Right atrium auricular region (tissue), 2 donors: ENCODE data around the gene BNIP3. TPM values are rescaled to one million over a fixed set of nuclear protein-coding genes. Genes with fewer than 3 reads are reported as not detected.
"Not testable (repeated sequence)": the region's sequence is repeated elsewhere in the genome, so short reads cannot be mapped to it uniquely, and the experiment has no call there.

ENCODE experiments used
- DNase-seq: peaks from one replicate; pipeline ENCODE4 v3.0.0-alpha.2; 2019; ENCODE audit warnings: low spot score
- H3K27ac ChIP-seq, 2 donors: fragments of 200-600 bp; sonication (generic); 1 replicate in 1 of 2; 2 replicates in 1 of 2; pipeline ENCODE4 v1.5.1; 2016 to 2019
- H3K27me3 ChIP-seq, 2 donors: fragments of 200-600 bp; sonication (generic); one replicate each; pipeline versions ENCODE4 v1.5.1 to v1.6.0; 2017 to 2019
- H3K36me3 ChIP-seq: fragments of 200-600 bp; sonication (generic); one replicate; pipeline ENCODE4 v1.5.1; 2016
- H3K4me1 ChIP-seq, 2 donors: fragments of 200-600 bp; sonication (generic); one replicate each; pipeline versions ENCODE4 v1.5.1 to v1.6.0; 2017 to 2019
- H3K4me3 ChIP-seq, 2 donors: fragments of 200-600 bp; sonication (generic); 1 replicate in 1 of 2; 2 replicates in 1 of 2; pipeline ENCODE4 v1.5.1; 2017 to 2019; ENCODE audit warnings: mild to moderate bottlenecking in 1 of 2, moderate library complexity in 1 of 2
- H3K9me3 ChIP-seq, 2 donors: fragments of 200-600 bp; sonication (generic); one replicate each; pipeline ENCODE4 v1.5.1; 2019
- CTCF ChIP-seq, 2 donors: fragments of 200-600 bp; sonication (generic); IDR thresholded peaks; one replicate each; pipeline ENCODE4 v1.5.1; 2019; ENCODE audit warnings: antibody characterized with exemption in 2 of 2
- total RNA-seq, 2 donors: library from RNA; depleted of rRNA; stranded (reverse); fragments of >200 nt; gene quantifications; one replicate each; pipeline ENCODE4 v1.1.0, GENCODE V29; 2016

BNIP3 gene
- total RNA-seq, 2 donors from 2014 or later = 187 to 189 TPM

DNA sequence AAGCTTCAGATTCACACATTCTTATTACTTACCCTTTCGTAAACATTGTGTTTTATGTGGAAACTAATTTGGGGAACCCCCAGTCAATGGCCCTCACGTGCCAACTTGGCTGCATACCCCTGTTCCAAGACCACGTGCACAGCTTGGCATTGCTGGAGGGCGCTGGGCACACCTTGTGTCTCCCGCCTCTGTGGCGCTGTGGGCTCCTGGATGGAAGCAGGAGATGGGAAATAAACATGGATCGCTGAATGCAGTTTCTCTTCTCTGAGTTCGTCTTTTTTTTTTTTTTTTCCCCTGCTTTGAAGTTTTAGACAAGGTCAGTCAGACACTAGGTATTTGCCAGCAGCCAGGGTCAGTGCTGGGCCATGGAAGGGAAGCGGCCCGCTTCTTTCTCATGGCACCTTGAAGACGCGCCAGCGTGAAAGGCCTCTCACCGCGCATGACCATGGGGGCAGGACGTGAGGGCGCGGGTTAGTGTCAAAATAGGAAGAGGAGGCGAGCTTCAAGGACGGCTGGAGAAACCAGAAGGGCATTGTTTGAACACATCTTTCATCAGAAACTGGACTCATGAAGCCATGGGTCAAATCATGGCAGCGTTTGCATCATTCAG is 27.3 kb downstream of the BNIP3 start:
- TF ChIP-seq CTCF (IDR thresholded peaks at IDR 0.05) = no peak
- H3K4me3 ChIP-seq = no peak overlapping the region
- no peak for DNase-seq
- no peaks in the 10 kb centered on the region for H3K9me3 ChIP-seq
- no peaks in the 10 kb centered on the region for H3K4me1 ChIP-seq
- H3K36me3 ChIP-seq = peaks cover 64% of the 10 kb centered on the region
- no peak overlapping the region for H3K27ac ChIP-seq
- H3K27me3 ChIP-seq = no peaks in the 10 kb centered on the region

DNA sequence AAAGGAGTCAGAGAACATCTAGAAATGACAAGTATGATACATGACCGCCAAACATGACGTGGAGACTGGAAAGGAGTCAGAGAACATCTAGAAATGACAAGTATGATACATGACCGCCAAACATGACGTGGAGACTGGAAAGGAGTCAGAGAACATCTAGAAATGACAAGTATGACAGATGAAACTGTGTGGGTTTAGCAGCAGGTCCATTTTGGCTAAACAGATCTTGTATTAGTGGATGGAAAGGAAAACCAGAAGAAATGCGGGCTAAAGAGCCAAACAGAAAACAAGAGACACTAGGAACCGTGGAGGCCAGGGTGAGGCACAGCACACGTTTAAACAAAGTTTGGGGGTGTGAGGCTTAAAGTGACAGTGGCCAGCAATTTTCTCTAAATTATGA is 31.8 kb downstream of the BNIP3 start:
- peaks cover 69% of the 10 kb centered on the region for H3K36me3 ChIP-seq
- DNase-seq, H3K27me3 ChIP-seq, H3K9me3 ChIP-seq, H3K4me3 ChIP-seq, H3K4me1 ChIP-seq: not testable (repeated sequence)
- peak overlapping the region in 1 of 2 donors; percentile 40 for H3K27ac ChIP-seq

DNA sequence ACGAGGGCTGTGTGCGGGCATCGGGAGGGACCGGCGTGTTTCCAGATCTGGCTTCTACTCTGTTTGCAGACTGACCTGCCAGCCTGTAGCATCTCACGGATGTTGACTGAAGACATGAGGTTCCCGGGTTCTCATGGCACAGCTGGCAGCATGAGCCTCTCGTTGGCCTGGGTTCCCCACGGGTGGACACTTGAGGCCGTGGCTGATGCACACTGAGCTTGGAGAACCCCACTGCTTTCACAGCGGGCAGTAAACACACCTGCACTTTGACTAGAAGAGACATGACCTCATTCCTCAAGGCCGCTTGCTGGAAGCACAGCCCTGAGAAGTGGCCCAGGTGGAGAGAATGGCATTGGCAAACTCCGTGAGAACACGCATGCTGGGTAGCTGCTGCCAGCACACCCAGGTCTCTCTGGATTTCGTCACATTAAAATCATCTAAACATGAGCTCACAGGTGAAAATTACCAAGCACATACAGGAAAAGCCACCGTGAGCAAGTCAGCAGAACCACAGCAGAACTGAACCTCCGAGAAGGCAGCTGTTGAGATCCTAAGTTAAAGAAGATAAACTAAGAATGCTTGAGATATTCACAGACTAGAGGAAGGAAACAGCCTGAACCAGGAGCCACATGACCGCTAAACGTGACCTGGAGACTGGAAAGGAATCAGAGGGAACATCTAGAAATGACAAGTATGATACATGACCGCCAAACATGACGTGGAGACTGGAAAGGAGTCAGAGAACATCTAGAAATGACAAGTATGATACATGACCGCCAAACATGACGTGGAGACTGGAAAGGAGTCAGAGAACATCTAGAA is 32.5 kb downstream of the BNIP3 start:
- Histone ChIP-seq H3K9me3 (no peaks in the 10 kb centered on the region), H3K4me3 (no peak overlapping the region), H3K36me3 (peaks cover 71% of the 10 kb centered on the region), H3K4me1 (no peaks in the 10 kb centered on the region), H3K27ac (peak overlapping the region in 1 of 2 donors; percentile 56), H3K27me3 (no peaks in the 10 kb centered on the region)
- DNase-seq = no peak
- TF ChIP-seq CTCF (IDR thresholded peaks at IDR 0.05) = no peak

DNA sequence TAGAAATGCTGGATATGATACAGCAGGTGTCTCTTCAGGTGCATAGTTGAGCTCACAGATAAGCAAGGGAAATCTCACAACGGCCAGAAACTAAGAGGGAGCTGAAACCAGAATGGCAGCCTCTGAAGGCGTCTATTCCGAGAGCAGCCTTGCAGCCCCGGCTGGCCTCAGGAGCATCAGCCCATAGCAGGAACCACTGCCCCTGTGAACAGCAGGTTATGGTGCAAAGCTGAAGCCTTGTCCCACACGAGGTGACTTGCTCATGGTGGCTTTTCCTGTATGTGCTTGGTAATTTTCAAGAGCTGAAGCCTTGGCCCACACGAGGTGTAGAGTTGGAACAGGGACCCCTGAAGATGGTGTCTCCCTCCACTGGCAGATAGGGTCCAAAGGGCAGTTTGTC is 33.2 kb downstream of the BNIP3 start:
- H3K9me3 ChIP-seq = no peaks in the 10 kb centered on the region
- no peak for TF ChIP-seq CTCF (IDR thresholded peaks at IDR 0.05)
- H3K27me3 ChIP-seq = no peaks in the 10 kb centered on the region
- no peak overlapping the region for H3K4me3 ChIP-seq
- DNase-seq = no peak
- H3K27ac ChIP-seq = peak overlapping the region in 1 of 2 donors; percentile 56
- peaks cover 69% of the 10 kb centered on the region for H3K36me3 ChIP-seq
- no peaks in the 10 kb centered on the region for H3K4me1 ChIP-seq

- no peak for DNase-seq
- Histone ChIP-seq H3K9me3 (no peaks in the 10 kb centered on the region), H3K27me3 (no peaks in the 10 kb centered on the region), H3K4me3 (no peak overlapping the region), H3K4me1 (no peaks in the 10 kb centered on the region), H3K27ac (no peak overlapping the region), H3K36me3 (peaks cover 69% of the 10 kb centered on the region)
- TF ChIP-seq CTCF (IDR thresholded peaks at IDR 0.05) = no peak
Measured at GRCh38 chr10:131947631-131948347, 33.9 kb downstream of the BNIP3 start.

GRCh38 chr10:131946880-131947279 is 34.8 kb downstream of the BNIP3 start:
- H3K4me1 ChIP-seq = no peaks in the 10 kb centered on the region
- no peak overlapping the region for H3K4me3 ChIP-seq
- TF ChIP-seq CTCF (IDR thresholded peaks at IDR 0.05) = no peak
- H3K9me3 ChIP-seq = no peaks in the 10 kb centered on the region
- H3K27ac ChIP-seq = no peak overlapping the region
- H3K36me3 ChIP-seq = peaks cover 75% of the 10 kb centered on the region
- no peaks in the 10 kb centered on the region for H3K27me3 ChIP-seq
- no peak for DNase-seq
